Measurements from ENCODE around the gene ATP4B. TPM values are rescaled to one million over a fixed set of nuclear protein-coding genes. Genes with fewer than 3 reads are reported as not detected.
A peak's percentile ranks its signal among the peaks of the same experiment; 100 is the strongest.

ATP4B gene
- total RNA-seq, 1 experiment from 2014 or later, result not detected

DNA sequence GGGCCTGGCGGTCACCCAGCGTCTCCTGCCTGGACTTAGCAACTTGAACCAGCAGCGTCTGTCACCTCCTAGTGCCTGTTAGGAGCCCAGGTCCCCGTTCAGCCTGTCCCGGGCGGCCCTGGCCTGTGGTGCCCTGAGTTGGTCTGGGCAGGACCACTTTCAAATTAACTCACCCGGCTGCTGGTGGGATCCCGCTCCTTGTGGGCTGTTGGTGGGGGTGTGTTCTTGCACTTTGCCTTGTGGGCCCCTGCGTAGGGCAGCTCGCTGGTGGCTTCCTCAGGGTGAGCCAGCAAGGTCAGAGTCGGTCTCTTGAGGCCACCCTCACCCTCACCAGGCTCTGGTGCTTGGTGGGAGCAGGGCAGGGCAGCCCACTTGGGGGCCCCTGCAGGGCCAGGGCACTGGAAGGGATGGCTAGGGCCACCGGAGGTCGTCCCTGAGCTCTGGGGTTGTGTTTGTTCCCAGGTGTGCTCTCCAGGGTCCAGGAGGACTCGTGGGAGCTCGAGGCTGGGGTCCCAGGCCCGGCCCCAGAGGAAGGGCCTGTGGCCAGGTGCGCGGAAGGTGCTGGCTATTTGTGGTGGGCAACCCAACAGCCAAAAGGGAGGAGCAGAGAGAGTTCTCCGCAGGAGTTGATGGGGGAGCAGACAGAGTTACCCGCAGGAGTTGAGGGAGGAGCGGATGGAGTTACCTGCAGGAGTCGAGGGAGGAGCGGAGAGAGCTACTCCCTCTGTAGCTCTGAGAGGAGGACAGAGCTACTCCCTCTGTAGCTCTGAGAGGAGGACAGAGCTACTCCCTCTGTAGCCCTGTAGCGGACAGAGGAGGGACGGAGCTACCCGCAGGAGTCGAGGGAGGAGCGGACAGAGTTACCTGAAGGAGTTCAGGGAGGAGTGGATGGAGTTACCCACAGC, 56.6 kb downstream of the ATP4B start:
- Histone ChIP-seq H2BK5ac (ENCODE audit: insufficient read length, low read length) (no peak overlapping the region), H3K14ac (ENCODE audit: insufficient read depth, low read length) (no peak overlapping the region), H3K4me1 (ENCODE audit: insufficient read depth, low read length) (no peaks in the 10 kb centered on the region), H3K4ac (ENCODE audit: low read depth, low read length) (no peak overlapping the region), H4K91ac (ENCODE audit: insufficient read length, low read depth, low read length) (no peak overlapping the region), H3K23ac (ENCODE audit: insufficient read length, low read depth, low read length) (no peak overlapping the region), H3K9me3 (ENCODE audit: control insufficient read depth, low read depth, low read length) (no peaks in the 10 kb centered on the region), H3K56ac (ENCODE audit: insufficient read length, low read depth, low read length) (no peak overlapping the region), H2BK120ac (ENCODE audit: low read depth, low read length, poor library complexity, severe bottlenecking) (no peak overlapping the region), H4K8ac (replicated peaks; ENCODE audit: insufficient read length, low read depth, low read length) (no peak overlapping the region), H2AFZ (ENCODE audit: low read length) (no peak overlapping the region), H3K18ac (ENCODE audit: insufficient read length, low read depth, low read length) (no peak overlapping the region), H4K20me1 (ENCODE audit: control insufficient read depth, insufficient read depth, insufficient read length) (no peaks in the 10 kb centered on the region), H3K79me1 (ENCODE audit: insufficient read depth, low read depth, low read length, poor library complexity, severe bottlenecking) (no peaks in the 10 kb centered on the region), H3K27me3 (ENCODE audit: insufficient read depth, low read length) (no peaks in the 10 kb centered on the region), H3T11ph (ENCODE audit: low read length) (no peak overlapping the region), H3K4me2 (ENCODE audit: insufficient read depth, insufficient read length, low read length) (no peak overlapping the region), H2BK20ac (ENCODE audit: low read depth, low read length, poor library complexity, severe bottlenecking) (no peak overlapping the region), H2AK5ac (ENCODE audit: insufficient read length, low read length) (no peak overlapping the region), H3K23me2 (ENCODE audit: insufficient read length, low read depth, low read length, poor library complexity, severe bottlenecking) (no peaks in the 10 kb centered on the region), H2BK15ac (ENCODE audit: low read depth, low read length) (no peak overlapping the region), H3K9ac (ENCODE audit: extremely low read depth, insufficient read length, low read length) (no peak overlapping the region), H4K5ac (ENCODE audit: insufficient read length, low read depth, low read length) (no peak overlapping the region), H3K79me2 (ENCODE audit: insufficient read depth, low read length) (peaks cover 9% of the 10 kb centered on the region; the same call in 1 of the 2 replicates), H3K27ac (ENCODE audit: insufficient read length, low read depth, low read length) (no peak overlapping the region), H2BK12ac (ENCODE audit: insufficient read length, low read depth, low read length) (no peak overlapping the region)
- Mint-ChIP-seq H3K4me1 (peaks cover 16 to 21% of the 10 kb centered on the region in 2 experiments), H3K27me3 (ENCODE audit: low read depth) (no peaks in the 10 kb centered on the region), H3K9me3 (peaks cover 3 to 6% of the 10 kb centered on the region in 2 experiments; a peak in 4 of 5 replicates), H3K27ac (peak overlapping the region in 2 of 3 experiments; percentile 29 to 84; a peak in 4 of 7 replicates), H3K4me3 (no peak overlapping the region), H3K36me3 (ENCODE audit: insufficient read depth in 1 of 3, low read depth in 3 of 3) (peaks cover 48 to 57% (median 56%) of the 10 kb centered on the region in 3 experiments)
- no CpG with 5 or more reads among the region's 28 CpGs for WGBS (ENCODE audit: extremely low coverage, insufficient read length, low lambda C conversion rate)
- DNase-seq, result no peak
- TF ChIP-seq, protein P1, sequence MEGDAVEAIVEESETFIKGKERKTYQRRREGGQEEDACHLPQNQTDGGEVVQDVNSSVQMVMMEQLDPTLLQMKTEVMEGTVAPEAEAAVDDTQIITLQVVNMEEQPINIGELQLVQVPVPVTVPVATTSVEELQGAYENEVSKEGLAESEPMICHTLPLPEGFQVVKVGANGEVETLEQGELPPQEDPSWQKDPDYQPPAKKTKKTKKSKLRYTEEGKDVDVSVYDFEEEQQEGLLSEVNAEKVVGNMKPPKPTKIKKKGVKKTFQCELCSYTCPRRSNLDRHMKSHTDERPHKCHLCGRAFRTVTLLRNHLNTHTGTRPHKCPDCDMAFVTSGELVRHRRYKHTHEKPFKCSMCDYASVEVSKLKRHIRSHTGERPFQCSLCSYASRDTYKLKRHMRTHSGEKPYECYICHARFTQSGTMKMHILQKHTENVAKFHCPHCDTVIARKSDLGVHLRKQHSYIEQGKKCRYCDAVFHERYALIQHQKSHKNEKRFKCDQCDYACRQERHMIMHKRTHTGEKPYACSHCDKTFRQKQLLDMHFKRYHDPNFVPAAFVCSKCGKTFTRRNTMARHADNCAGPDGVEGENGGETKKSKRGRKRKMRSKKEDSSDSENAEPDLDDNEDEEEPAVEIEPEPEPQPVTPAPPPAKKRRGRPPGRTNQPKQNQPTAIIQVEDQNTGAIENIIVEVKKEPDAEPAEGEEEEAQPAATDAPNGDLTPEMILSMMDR (conservative IDR thresholded peaks at IDR 0.05), result no peak

Data from H9 (cell line).